H1 (cell line): ENCODE measurements around the gene ST8SIA4. TPM values are rescaled to one million over a fixed set of nuclear protein-coding genes. Genes with fewer than 3 reads are reported as not detected.

Experiments
- CTCF ChIA-PET: fragments of 300-600 bp; sonication (Branson Sonifier 250); formaldehyde crosslinking; loops from one replicate; lab custom pipeline; 2021; ENCODE audit not compliant: partially characterized antibody; lab: Charles Lee
- POLR2A ChIA-PET: fragments of 300-600 bp; sonication (Branson Sonifier 250); formaldehyde crosslinking; loops from one replicate; lab custom pipeline; 2021; ENCODE audit warnings: inconsistent platforms; ENCODE audit not compliant: partially characterized antibody; lab: Charles Lee
- DNase-seq, 2 experiments: peaks; one replicate each; pipeline versions ENCODE4 v3.0.0 to v3.0.0-alpha.2; 2010 to 2022; ENCODE audit warnings: low spot score in 2 of 2, low read depth in 1 of 2, mixed read lengths in 1 of 2
- FAIRE-seq: peaks from 2 replicates; lab custom pipeline; 2011; peaks lifted over from hg19 to GRCh38; lab: Jason Lieb, UNC
- H2AFZ ChIP-seq: 2 replicates; pipeline ENCODE4 v1.8.1; 2012; ENCODE audit warnings: low read length, inconsistent platforms
- H2AK5ac ChIP-seq: 2 replicates; pipeline ENCODE4 v1.6.1; 2013; ENCODE audit warnings: low read depth, low read length
- H2BK120ac ChIP-seq: replicated peaks from 2 replicates; pipeline ENCODE3; 2013; ENCODE audit warnings: low read depth, low read length, inconsistent platforms
- H2BK12ac ChIP-seq: 2 replicates; pipeline ENCODE4 v1.6.1; 2013; ENCODE audit warnings: low read depth, low read length
- H2BK15ac ChIP-seq: 2 replicates; pipeline ENCODE4 v1.6.1; 2013; ENCODE audit warnings: low read length
- H2BK20ac ChIP-seq: 2 replicates; pipeline ENCODE4 v1.6.1; 2013; ENCODE audit warnings: low read length
- H2BK5ac ChIP-seq: 2 replicates; pipeline ENCODE4 v1.6.1; 2013; ENCODE audit warnings: low read depth, low read length
- H3K14ac ChIP-seq: 2 replicates; pipeline ENCODE4 v1.6.1; 2013; ENCODE audit warnings: inconsistent platforms; ENCODE audit not compliant: insufficient read length
- H3K18ac ChIP-seq: 2 replicates; pipeline ENCODE4 v1.6.1; 2013; ENCODE audit warnings: low read length; ENCODE audit errors: extremely low read depth
- H3K23ac ChIP-seq: 2 replicates; pipeline ENCODE4 v1.6.1; 2013; ENCODE audit warnings: inconsistent platforms; ENCODE audit not compliant: insufficient read length
- H3K23me2 ChIP-seq: 2 replicates; pipeline ENCODE4 v1.6.1; 2013; ENCODE audit warnings: low read depth, low read length
- H3K27ac ChIP-seq: 2 replicates; pipeline ENCODE4 v1.6.1; 2011; ENCODE audit warnings: low read depth, low read length, inconsistent platforms
- H3K27me3 ChIP-seq, 4 experiments: replicated peaks in 1 of 4; 1 replicate in 1 of 4; 2 replicates in 3 of 4; pipeline versions ENCODE4 v1.6.1 to v1.8.1; 2011 to 2013; ENCODE audit warnings: low read length in 3 of 4, mild to moderate bottlenecking in 3 of 4, inconsistent platforms in 2 of 4, mixed read lengths in 2 of 4, moderate library complexity in 1 of 4; ENCODE audit not compliant: control insufficient read depth in 3 of 4, insufficient read depth in 3 of 4; ENCODE audit errors: extremely low read depth in 1 of 4
- H3K36me3 ChIP-seq, 4 experiments: 2 replicates each; pipeline versions ENCODE4 v1.6.1 to v1.8.1; 2011 to 2013; ENCODE audit warnings: mild to moderate bottlenecking in 4 of 4, low read length in 3 of 4, moderate library complexity in 2 of 4, control low read depth in 1 of 4, inconsistent platforms in 1 of 4; ENCODE audit not compliant: insufficient read depth in 4 of 4, control insufficient read depth in 2 of 4
- H3K4ac ChIP-seq: replicated peaks from 2 replicates; pipeline ENCODE3; 2013; ENCODE audit warnings: low read length, low read depth, mixed read lengths, inconsistent platforms; ENCODE audit not compliant: insufficient read length
- H3K4me1 ChIP-seq, 4 experiments: replicated peaks in 1 of 4; 1 replicate in 1 of 4; 2 replicates in 3 of 4; pipeline versions ENCODE4 v1.6.1 to v1.8.1; 2011 to 2013; ENCODE audit warnings: low read length in 3 of 4, inconsistent platforms in 2 of 4, mixed read lengths in 1 of 4; ENCODE audit not compliant: insufficient read depth in 4 of 4, control insufficient read depth in 3 of 4
- H3K4me2 ChIP-seq, 2 experiments: 2 replicates each; pipeline versions ENCODE4 v1.6.1 to v1.8.1; 2011 to 2013; ENCODE audit warnings: low read depth in 2 of 2, low read length in 2 of 2, control low read depth in 1 of 2, inconsistent platforms in 1 of 2, mild to moderate bottlenecking in 1 of 2; ENCODE audit not compliant: insufficient read depth in 1 of 2
- H3K4me3 ChIP-seq, 4 experiments: fragments of 200-600, 300-600 bp in 1 of 4; sonication (generic), shearing (Covaris generic), sonication (Bioruptor Twin) in 1 of 4; 2 replicates each; pipeline versions ENCODE4 v1.5.1 to v1.8.1; 2011 to 2016; ENCODE audit warnings: low read length in 4 of 4, low read depth in 3 of 4, control low read depth in 2 of 4, inconsistent platforms in 2 of 4, mild to moderate bottlenecking in 2 of 4, mixed read lengths in 1 of 4, moderate library complexity in 1 of 4; ENCODE audit not compliant: insufficient read depth in 2 of 4; ENCODE audit errors: extremely low read depth in 1 of 4
- H3K56ac ChIP-seq: replicated peaks from 2 replicates; pipeline ENCODE3; 2013; ENCODE audit warnings: low read depth, mild to moderate bottlenecking, mixed read lengths, low read length, inconsistent platforms; ENCODE audit not compliant: insufficient read length
- H3K79me1 ChIP-seq: 2 replicates; pipeline ENCODE4 v1.6.1; 2013; ENCODE audit warnings: low read depth, low read length, control low read depth
- H3K79me2 ChIP-seq, 2 experiments: 2 replicates each; pipeline versions ENCODE4 v1.6.1 to v1.8.1; 2012 to 2013; ENCODE audit warnings: low read length in 2 of 2, mild to moderate bottlenecking in 2 of 2, inconsistent platforms in 1 of 2; ENCODE audit not compliant: insufficient read depth in 2 of 2, control insufficient read depth in 1 of 2
- H3K9ac ChIP-seq, 4 experiments: replicated peaks in 1 of 4; 1 replicate in 1 of 4; 2 replicates in 3 of 4; pipeline versions ENCODE4 v1.6.1 to v1.8.1; 2011 to 2013; ENCODE audit warnings: low read depth in 3 of 4, low read length in 3 of 4, control low read depth in 2 of 4, mild to moderate bottlenecking in 2 of 4, moderate library complexity in 2 of 4, inconsistent platforms in 1 of 4; ENCODE audit errors: extremely low read depth in 1 of 4
- H3K9me3 ChIP-seq, 2 experiments: 2 replicates each; pipeline versions ENCODE4 v1.6.1 to v1.8.1; 2012 to 2013; ENCODE audit warnings: mild to moderate bottlenecking in 2 of 2, moderate library complexity in 2 of 2, control low read depth in 1 of 2, inconsistent platforms in 1 of 2, low read depth in 1 of 2, low read length in 1 of 2, mixed read lengths in 1 of 2; ENCODE audit not compliant: insufficient read depth in 2 of 2
- H4K20me1 ChIP-seq, 2 experiments: replicated peaks in 1 of 2; 2 replicates each; pipeline versions ENCODE3 to v1.8.1; 2011 to 2013; ENCODE audit warnings: inconsistent platforms in 2 of 2, low read length in 2 of 2, mild to moderate bottlenecking in 1 of 2; ENCODE audit not compliant: insufficient read depth in 2 of 2, control insufficient read depth in 1 of 2
- H4K5ac ChIP-seq: 2 replicates; pipeline ENCODE4 v1.6.1; 2013; ENCODE audit warnings: low read length, low read depth, mixed read lengths, inconsistent platforms; ENCODE audit not compliant: insufficient read length
- H4K8ac ChIP-seq: 2 replicates; pipeline ENCODE4 v1.8.0; 2013; ENCODE audit warnings: mild to moderate bottlenecking, moderate library complexity, low read length, inconsistent platforms; ENCODE audit not compliant: insufficient read depth; ENCODE audit errors: extremely low read depth
- H4K91ac ChIP-seq: replicated peaks from 2 replicates; pipeline ENCODE3; 2013; ENCODE audit warnings: low read length, mixed read lengths, inconsistent platforms; ENCODE audit not compliant: insufficient read length
- ATF3 ChIP-seq: IDR thresholded peaks from 2 replicates; pipeline ENCODE4 v1.6.1; 2011; ENCODE audit warnings: low read depth, mild to moderate bottlenecking, low read length; ENCODE audit not compliant: insufficient read depth
- POU5F1 ChIP-seq: IDR thresholded peaks from 2 replicates; pipeline ENCODE4 v1.6.1; 2011; ENCODE audit warnings: low read depth, mild to moderate bottlenecking, low read length, moderate library complexity
- RAD21 ChIP-seq, 2 experiments: IDR thresholded peaks in 1 of 2; conservative IDR thresholded peaks in 1 of 2; 2 replicates each; pipeline ENCODE4 v1.6.1; 2011; ENCODE audit warnings: low read depth in 2 of 2, low read length in 2 of 2, improper control_type of control experiment in 1 of 2, inconsistent platforms in 1 of 2, mild to moderate bottlenecking in 1 of 2, moderate library complexity in 1 of 2
- WGBS, 2 experiments: shearing (Covaris generic) in 1 of 2; methylation state at CpG; one replicate each; pipeline versions ENCODE4 v1.1.6 to v1.1.7; 2013 to 2015; ENCODE audit warnings: low lambda C conversion rate in 2 of 2, mixed read lengths in 2 of 2, inconsistent platforms in 1 of 2, low coverage in 1 of 2, missing lambda C conversion rate in 1 of 2; ENCODE audit not compliant: insufficient replicate concordance in 2 of 2, insufficient coverage in 1 of 2, insufficient read length in 1 of 2; ENCODE audit errors: extremely low coverage in 1 of 2, missing lambda C conversion rate in 1 of 2; 5-methylcytosine and 5-hydroxymethylcytosine counted together
- polyA plus RNA-seq, 7 experiments: library from polyadenylated mRNA; depleted of rRNA in 3 of 7; stranded (reverse) in 5 of 7; unstranded in 2 of 7; fragments of >200 nt in 5 of 7; fragments of 200-250 nt in 2 of 7; gene quantifications; 1 replicate in 5 of 7; 2 replicates in 1 of 7; 4 replicates in 1 of 7; pipeline versions ENCODE4 v1.2.1 to v1.2.3, GENCODE V29; 2011 to 2013; ENCODE audit warnings: missing spikeins in 2 of 7, mixed read lengths in 2 of 7
- total RNA-seq: library from RNA; stranded (reverse); fragmentation: NEBNext Ultra II Directional; extraction: Animal tissue kit (Norgen Biotek cat#: 25700); gene quantifications from 2 replicates; pipeline ENCODE4 v1.2.1, GENCODE V29; 2021

Gene ST8SIA4
- total and polyA plus RNA-seq, 2 of the 8 experiments (the other 6 are each of a cell fraction or from before 2014, with no cell fraction given) = 0.08 to 0.50 TPM

DNA sequence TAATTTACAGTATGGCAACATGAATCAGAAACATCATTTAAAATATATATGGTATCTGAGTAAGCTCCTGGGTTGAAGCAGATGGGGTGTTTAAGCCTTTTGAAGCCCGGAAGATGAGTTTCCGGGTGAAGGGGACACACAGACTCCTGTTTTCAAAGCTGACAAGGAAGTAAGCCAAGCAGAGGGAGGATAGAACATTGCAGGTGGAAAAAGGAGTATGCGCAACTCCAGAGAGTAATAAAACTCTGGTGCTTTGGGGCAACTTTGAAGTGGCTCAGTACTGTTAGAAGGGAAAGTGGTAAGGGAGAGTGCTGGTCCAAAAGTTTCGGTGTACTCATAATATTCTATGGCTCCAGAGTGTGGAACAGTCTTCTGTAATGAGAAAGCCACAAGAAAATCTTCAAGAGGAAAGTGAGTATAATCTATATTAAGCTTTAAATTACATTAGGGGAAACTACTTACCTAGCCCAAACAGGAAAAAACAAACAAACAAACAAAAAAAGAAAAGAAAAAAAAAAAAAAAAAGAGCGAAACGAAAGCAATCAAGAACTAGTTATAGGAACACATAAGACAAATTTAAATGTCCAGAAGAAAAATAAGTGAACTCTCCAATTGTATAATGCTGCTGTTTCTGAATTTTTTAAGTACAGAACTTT, 2.3 kb upstream of the ST8SIA4 start:
- Histone ChIP-seq H2BK120ac (no peak overlapping the region), H2BK20ac (no peak overlapping the region), H3K23ac (no peak overlapping the region), H4K20me1 (no peaks in the 10 kb centered on the region), H3K9ac (no peak overlapping the region), H3K14ac (no peak overlapping the region), H4K8ac (no peak overlapping the region), H3K23me2 (peaks cover 18% of the 10 kb centered on the region), H3K79me2 (no peaks in the 10 kb centered on the region), H4K91ac (no peak overlapping the region), H3K56ac (no peak overlapping the region), H2BK12ac (no peak overlapping the region), H2BK15ac (no peak overlapping the region), H3K4me1 (peaks cover 0 to 12% (median 4%) of the 10 kb centered on the region in 4 experiments; a peak in 4 of 7 replicates), H3K27ac (no peak overlapping the region), H3K79me1 (no peaks in the 10 kb centered on the region), H3K4me3 (no peak overlapping the region), H2BK5ac (no peak overlapping the region), H3K4me2 (no peak overlapping the region), H4K5ac (no peak overlapping the region), H3K27me3 (peaks cover 20 to 41% (median 37%) of the 10 kb centered on the region in 4 experiments), H3K36me3 (no peaks in the 10 kb centered on the region), H2AK5ac (no peak overlapping the region), H3K18ac (no peak overlapping the region), H3K4ac (no peak overlapping the region), H3K9me3 (no peaks in the 10 kb centered on the region), H2AFZ (no peak overlapping the region)
- POLR2A ChIA-PET = no interaction called here
- CTCF ChIA-PET = no interaction called here
- DNase-seq = no peak
- TF ChIP-seq POU5F1 = no peak
- TF ChIP-seq RAD21 (IDR thresholded peaks at IDR 0.05 in 1 of 2, conservative IDR thresholded peaks at IDR 0.05 in 1 of 2; ENCODE audit: low read depth in 2 of 2, low read length in 2 of 2) = no peak
- no peak for TF ChIP-seq ATF3
- 86% methylated on average over 6 of the region's 6 CpGs; no CpG with 5 or more reads in 1 of the 2 experiments for WGBS, 2 experiments
- no peak for FAIRE-seq
